ENCODE results near the gene KRT38.

The KRT38 gene

GRCh38 chr17:41464173-41464572, 23.4 kb upstream of the KRT38 start:
- Histone ChIP-seq H3K4me1 (no peaks in the 10 kb centered on the region), H3K4me2 (ENCODE audit: low read length) (no peak overlapping the region), H3K9me3 (ENCODE audit: control insufficient read depth, low read length) (no peaks in the 10 kb centered on the region), H3K27me3 (ENCODE audit: control insufficient read depth, insufficient read depth, low read length) (no peaks in the 10 kb centered on the region), H3K36me3 (ENCODE audit: control insufficient read depth, insufficient read depth, low read length) (no peaks in the 10 kb centered on the region), H3K9ac (no peak overlapping the region), H3K4me3 (ENCODE audit: low read depth, low read length) (no peak overlapping the region), H3K79me2 (no peaks in the 10 kb centered on the region), H2AFZ (no peak overlapping the region), H3K27ac (no peak overlapping the region)
- TF ChIP-seq, protein P1, sequence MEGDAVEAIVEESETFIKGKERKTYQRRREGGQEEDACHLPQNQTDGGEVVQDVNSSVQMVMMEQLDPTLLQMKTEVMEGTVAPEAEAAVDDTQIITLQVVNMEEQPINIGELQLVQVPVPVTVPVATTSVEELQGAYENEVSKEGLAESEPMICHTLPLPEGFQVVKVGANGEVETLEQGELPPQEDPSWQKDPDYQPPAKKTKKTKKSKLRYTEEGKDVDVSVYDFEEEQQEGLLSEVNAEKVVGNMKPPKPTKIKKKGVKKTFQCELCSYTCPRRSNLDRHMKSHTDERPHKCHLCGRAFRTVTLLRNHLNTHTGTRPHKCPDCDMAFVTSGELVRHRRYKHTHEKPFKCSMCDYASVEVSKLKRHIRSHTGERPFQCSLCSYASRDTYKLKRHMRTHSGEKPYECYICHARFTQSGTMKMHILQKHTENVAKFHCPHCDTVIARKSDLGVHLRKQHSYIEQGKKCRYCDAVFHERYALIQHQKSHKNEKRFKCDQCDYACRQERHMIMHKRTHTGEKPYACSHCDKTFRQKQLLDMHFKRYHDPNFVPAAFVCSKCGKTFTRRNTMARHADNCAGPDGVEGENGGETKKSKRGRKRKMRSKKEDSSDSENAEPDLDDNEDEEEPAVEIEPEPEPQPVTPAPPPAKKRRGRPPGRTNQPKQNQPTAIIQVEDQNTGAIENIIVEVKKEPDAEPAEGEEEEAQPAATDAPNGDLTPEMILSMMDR (IDR thresholded peaks at IDR 0.05), result no peak

- H3K27me3 ChIP-seq (ENCODE audit: control insufficient read depth, insufficient read depth, low read length), result no peaks in the 10 kb centered on the region
- H3K36me3 ChIP-seq (ENCODE audit: control insufficient read depth, insufficient read depth, low read length), result no peaks in the 10 kb centered on the region
- H3K4me2 ChIP-seq (ENCODE audit: low read length), result no peak overlapping the region
- H3K27ac ChIP-seq, result no peak overlapping the region
- H3K4me3 ChIP-seq (ENCODE audit: low read depth, low read length), result no peak overlapping the region
- TF ChIP-seq, protein P1 (IDR thresholded peaks at IDR 0.05), result no peak
- no peak overlapping the region for H3K9ac ChIP-seq
- no peaks in the 10 kb centered on the region for H3K79me2 ChIP-seq
- H3K4me1 ChIP-seq, result no peaks in the 10 kb centered on the region
- no peaks in the 10 kb centered on the region for H3K9me3 ChIP-seq (ENCODE audit: control insufficient read depth, low read length)
- H2AFZ ChIP-seq, result no peak overlapping the region
These were observed 23.0 kb upstream of the KRT38 start for GRCh38 chr17:41463746-41464145.

DNA sequence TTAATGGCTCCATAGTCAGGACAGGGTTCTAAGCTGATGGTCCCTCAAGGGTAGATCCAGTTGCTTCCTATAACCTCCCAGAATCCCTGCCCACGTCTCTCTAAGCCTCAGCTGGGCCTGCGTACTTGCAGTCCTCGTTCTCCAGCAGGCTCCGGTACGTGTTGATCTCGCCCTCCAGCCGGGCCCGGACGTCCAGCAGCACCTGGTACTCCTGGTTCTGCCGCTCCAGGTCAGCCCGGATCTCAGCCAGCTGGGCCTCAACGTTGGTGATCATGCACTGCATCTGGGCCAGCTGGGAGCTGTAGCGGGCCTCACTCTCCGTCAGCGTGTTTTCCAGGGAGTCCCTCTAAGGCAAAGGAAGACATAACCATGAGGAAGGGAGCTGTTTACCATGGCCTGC, 21.9 kb upstream of the KRT38 start:
- Histone ChIP-seq H2AFZ (no peak overlapping the region), H3K27ac (no peak overlapping the region), H3K27me3 (ENCODE audit: control insufficient read depth, insufficient read depth, low read length) (no peaks in the 10 kb centered on the region), H3K9ac (no peak overlapping the region), H3K4me3 (ENCODE audit: low read depth, low read length) (no peak overlapping the region), H3K4me1 (peaks cover 1% of the 10 kb centered on the region), H3K4me2 (ENCODE audit: low read length) (no peak overlapping the region), H3K36me3 (ENCODE audit: control insufficient read depth, insufficient read depth, low read length) (no peaks in the 10 kb centered on the region), H3K9me3 (ENCODE audit: control insufficient read depth, low read length) (no peaks in the 10 kb centered on the region), H3K79me2 (no peaks in the 10 kb centered on the region)
- TF ChIP-seq, protein P1 (IDR thresholded peaks at IDR 0.05), result no peak

DNA sequence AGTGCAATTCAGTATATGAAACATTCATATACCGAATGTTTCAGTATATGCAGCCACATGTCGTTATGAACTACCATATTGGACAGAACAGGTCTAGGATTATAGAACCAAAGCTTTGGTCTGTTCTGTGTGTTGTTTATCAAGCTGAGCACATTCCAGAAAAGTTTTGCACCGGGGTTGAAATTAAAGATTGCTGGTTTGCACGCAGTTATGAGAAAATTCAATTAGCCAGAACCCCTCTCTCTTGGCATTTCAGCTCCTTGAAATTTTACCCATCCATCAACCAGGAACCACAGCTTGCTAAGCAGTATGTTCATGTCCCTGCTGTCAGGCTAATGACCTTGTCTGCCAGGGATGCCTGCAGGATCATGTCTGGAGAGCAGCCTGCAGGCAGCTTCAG, 16.9 kb upstream of the KRT38 start:
- Histone ChIP-seq H3K27ac (no peak overlapping the region), H3K4me3 (ENCODE audit: low read depth, low read length) (no peak overlapping the region), H3K9me3 (ENCODE audit: control insufficient read depth, low read length) (no peaks in the 10 kb centered on the region), H3K79me2 (no peaks in the 10 kb centered on the region), H3K36me3 (ENCODE audit: control insufficient read depth, insufficient read depth, low read length) (no peaks in the 10 kb centered on the region), H3K9ac (no peak overlapping the region), H3K4me1 (peaks cover 2% of the 10 kb centered on the region), H3K4me2 (ENCODE audit: low read length) (no peak overlapping the region), H2AFZ (no peak overlapping the region), H3K27me3 (ENCODE audit: control insufficient read depth, insufficient read depth, low read length) (no peaks in the 10 kb centered on the region)
- TF ChIP-seq, protein P1 (IDR thresholded peaks at IDR 0.05), result no peak

- Histone ChIP-seq H3K27me3 (ENCODE audit: control insufficient read depth, insufficient read depth, low read length) (no peaks in the 10 kb centered on the region), H3K4me2 (ENCODE audit: low read length) (no peak overlapping the region), H3K4me3 (ENCODE audit: low read depth, low read length) (no peak overlapping the region), H3K4me1 (peaks cover 2% of the 10 kb centered on the region), H2AFZ (no peak overlapping the region), H3K9me3 (ENCODE audit: control insufficient read depth, low read length) (no peaks in the 10 kb centered on the region), H3K27ac (no peak overlapping the region), H3K36me3 (ENCODE audit: control insufficient read depth, insufficient read depth, low read length) (no peaks in the 10 kb centered on the region), H3K9ac (no peak overlapping the region), H3K79me2 (no peaks in the 10 kb centered on the region)
- TF ChIP-seq, protein P1 (IDR thresholded peaks at IDR 0.05), result no peak
These were observed 15.4 kb upstream of the KRT38 start for GRCh38 chr17:41456204-41456603.
